Lung (tissue), 12 donors: ENCODE measurements around the gene C18orf32. TPM values are rescaled to one million over a fixed set of nuclear protein-coding genes. Genes with fewer than 3 reads are reported as not detected.

Experiments used
- ATAC-seq: fragments of 200-7000 bp; cut with Tn5 transposase; one replicate; pipeline ENCODE4 v1.9.1; 2020; ENCODE audit warnings: moderate number of reproducible peaks; ENCODE audit not compliant: insufficient read depth, low FRiP score
- DNase-seq, 3 donors: peaks; one replicate each; pipeline ENCODE4 v3.0.0-alpha.2; 2013 to 2017
- H3K27ac ChIP-seq, 2 donors: one replicate each; pipeline ENCODE4 v1.5.1; 2013; ENCODE audit warnings: mild to moderate bottlenecking in 2 of 2, moderate library complexity in 2 of 2, control low read depth in 1 of 2, inconsistent platforms in 1 of 2, low read depth in 1 of 2, low read length in 1 of 2
- H3K27me3 ChIP-seq, 3 donors: one replicate each; pipeline ENCODE4 v1.5.1; 2013; ENCODE audit warnings: low read length in 2 of 3; ENCODE audit not compliant: control insufficient read depth in 3 of 3, insufficient read depth in 3 of 3
- H3K36me3 ChIP-seq, 4 donors: one replicate each; pipeline ENCODE4 v1.5.1; 2013; ENCODE audit warnings: low read length in 4 of 4, mild to moderate bottlenecking in 1 of 4, moderate library complexity in 1 of 4; ENCODE audit not compliant: control insufficient read depth in 4 of 4, insufficient read depth in 4 of 4
- H3K4me1 ChIP-seq, 5 donors: one replicate each; pipeline ENCODE4 v1.5.1; 2013; ENCODE audit warnings: low read length in 5 of 5, mild to moderate bottlenecking in 2 of 5, moderate library complexity in 1 of 5; ENCODE audit not compliant: control insufficient read depth in 5 of 5, insufficient read depth in 5 of 5
- H3K4me3 ChIP-seq: one replicate; pipeline ENCODE4 v1.5.1; 2013; ENCODE audit warnings: mild to moderate bottlenecking, control low read depth, moderate library complexity
- H3K9ac ChIP-seq, 2 donors: one replicate each; pipeline ENCODE4 v1.5.1; 2013; ENCODE audit warnings: low read length in 2 of 2, control low read depth in 1 of 2; ENCODE audit not compliant: insufficient read depth in 1 of 2
- H3K9me3 ChIP-seq, 4 donors: one replicate each; pipeline ENCODE4 v1.5.1; 2013; ENCODE audit warnings: low read length in 3 of 4, mild to moderate bottlenecking in 1 of 4, moderate library complexity in 1 of 4; ENCODE audit not compliant: control insufficient read depth in 4 of 4, insufficient read depth in 3 of 4
- WGBS, 2 donors: extraction: QIAGEN DNeasy Blood & Tissue Kit; methylation state at CpG; one replicate each; pipeline ENCODE4 v1.1.7; 2013; 5-methylcytosine and 5-hydroxymethylcytosine counted together
- polyA plus RNA-seq, 2 donors: library from polyadenylated mRNA; stranded (reverse); fragments of 200-250 nt; gene quantifications; one replicate each; pipeline ENCODE4 v1.2.1, GENCODE V29; 2013
- total RNA-seq, 2 donors: library from RNA; depleted of rRNA in 1 of 2; stranded (reverse); fragments of >200 nt in 1 of 2; gene quantifications; one replicate each; pipeline ENCODE4 v1.2.1, GENCODE V29; 2014 to 2021
- TF ChIP-seq, protein P1 (sequence below): IDR thresholded peaks from 2 replicates; pipeline ENCODE4 v1.5.1; 2012; ENCODE audit warnings: mild to moderate bottlenecking; ENCODE audit errors: control extremely low read depth, extremely low read depth
- donor health status: control.
- donor health status: control.
- donor health status: Bipolar disorder and iron deficiency.
- donor health status: healthy.
- donor health status: DM: yes; HTN: yes; CAD: no.

Gene C18orf32
- total and polyA plus RNA-seq, 4 donors: 50.9 to 81.7 (median 67.7) TPM

- WGBS, 2 donors: 90 to 94% methylated on average over 1 of the region's 1 CpG
- ATAC-seq: no peak
- no peak overlapping the region for H3K27ac ChIP-seq
- no peaks in the 10 kb centered on the region for H3K9me3 ChIP-seq
- no peaks in the 10 kb centered on the region for H3K36me3 ChIP-seq
- no peaks in the 10 kb centered on the region for H3K27me3 ChIP-seq
- TF ChIP-seq, protein P1, sequence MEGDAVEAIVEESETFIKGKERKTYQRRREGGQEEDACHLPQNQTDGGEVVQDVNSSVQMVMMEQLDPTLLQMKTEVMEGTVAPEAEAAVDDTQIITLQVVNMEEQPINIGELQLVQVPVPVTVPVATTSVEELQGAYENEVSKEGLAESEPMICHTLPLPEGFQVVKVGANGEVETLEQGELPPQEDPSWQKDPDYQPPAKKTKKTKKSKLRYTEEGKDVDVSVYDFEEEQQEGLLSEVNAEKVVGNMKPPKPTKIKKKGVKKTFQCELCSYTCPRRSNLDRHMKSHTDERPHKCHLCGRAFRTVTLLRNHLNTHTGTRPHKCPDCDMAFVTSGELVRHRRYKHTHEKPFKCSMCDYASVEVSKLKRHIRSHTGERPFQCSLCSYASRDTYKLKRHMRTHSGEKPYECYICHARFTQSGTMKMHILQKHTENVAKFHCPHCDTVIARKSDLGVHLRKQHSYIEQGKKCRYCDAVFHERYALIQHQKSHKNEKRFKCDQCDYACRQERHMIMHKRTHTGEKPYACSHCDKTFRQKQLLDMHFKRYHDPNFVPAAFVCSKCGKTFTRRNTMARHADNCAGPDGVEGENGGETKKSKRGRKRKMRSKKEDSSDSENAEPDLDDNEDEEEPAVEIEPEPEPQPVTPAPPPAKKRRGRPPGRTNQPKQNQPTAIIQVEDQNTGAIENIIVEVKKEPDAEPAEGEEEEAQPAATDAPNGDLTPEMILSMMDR: no peak
- H3K9ac ChIP-seq: no peak overlapping the region
- H3K4me1 ChIP-seq: peaks cover 0 to 3% (median 0%) of the 10 kb centered on the region in 5 donors
- no peak overlapping the region for H3K4me3 ChIP-seq
- no peak for DNase-seq
Measured at GRCh38 chr18:49471532-49471931, 15.5 kb downstream of the C18orf32 start.

DNA sequence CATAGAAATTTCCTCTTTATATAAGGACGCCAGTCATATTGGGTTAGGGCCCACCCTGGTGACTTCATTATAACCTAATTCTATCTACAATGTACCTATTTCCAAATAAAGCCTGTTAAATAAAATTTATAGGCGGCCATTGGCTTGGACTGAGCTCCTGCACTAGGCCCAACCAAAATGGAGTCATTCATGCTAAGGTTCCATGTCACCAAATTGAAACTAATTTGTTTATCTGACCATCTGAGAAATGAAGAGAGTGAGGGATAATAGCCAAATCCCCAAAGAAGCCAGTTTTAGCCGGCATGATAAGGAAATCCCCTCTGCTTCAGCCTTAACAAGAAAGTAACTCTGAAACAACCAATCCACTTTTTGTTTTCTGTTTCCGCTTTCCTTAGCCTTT lies 19.4 kb downstream of the C18orf32 start:
- 84 to 87% methylated on average over 4 of the region's 4 CpGs for WGBS, 2 donors
- H3K27ac ChIP-seq: no peak overlapping the region
- no peak for DNase-seq
- no peak for ATAC-seq
- no peaks in the 10 kb centered on the region for H3K27me3 ChIP-seq
- no peak overlapping the region for H3K9ac ChIP-seq
- TF ChIP-seq, protein P1: no peak
- H3K4me3 ChIP-seq: no peak overlapping the region
- H3K36me3 ChIP-seq: no peaks in the 10 kb centered on the region
- H3K4me1 ChIP-seq: no peaks in the 10 kb centered on the region
- no peaks in the 10 kb centered on the region for H3K9me3 ChIP-seq

DNA sequence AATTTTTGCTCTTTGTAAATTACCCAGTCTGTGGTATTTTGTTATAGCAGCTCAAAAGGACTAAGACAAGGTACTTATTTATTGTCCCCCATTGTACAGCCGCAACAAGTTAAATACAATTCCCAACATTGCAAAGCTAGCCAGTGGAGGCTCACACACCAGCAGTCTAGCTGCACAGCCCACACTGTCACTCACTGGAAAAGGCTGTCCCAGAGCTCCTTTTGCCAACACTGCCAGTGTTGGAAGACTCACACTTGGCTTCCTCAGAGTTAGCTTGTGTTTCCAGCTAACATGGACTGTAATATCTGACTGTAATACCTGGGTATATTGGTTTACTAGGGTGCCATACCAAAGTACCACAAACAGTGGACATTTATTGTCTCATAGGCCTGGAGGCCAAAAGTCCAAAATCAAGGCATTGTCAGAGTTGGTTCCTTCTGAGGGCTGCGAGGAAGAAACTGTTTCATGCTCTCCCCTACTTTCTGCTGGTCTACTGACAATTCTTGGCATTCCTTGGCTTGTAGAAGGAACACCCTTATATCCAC lies 19.9 kb downstream of the C18orf32 start:
- Histone ChIP-seq H3K4me1 (no peaks in the 10 kb centered on the region), H3K27me3 (no peaks in the 10 kb centered on the region), H3K4me3 (no peak overlapping the region), H3K27ac (no peak overlapping the region), H3K36me3 (no peaks in the 10 kb centered on the region), H3K9me3 (no peaks in the 10 kb centered on the region), H3K9ac (no peak overlapping the region)
- no peak for DNase-seq
- TF ChIP-seq, protein P1: no peak
- WGBS, 2 donors: 95 to 96% methylated on average over 2 of the region's 2 CpGs
- ATAC-seq: no peak
